SK-MEL-5 (cell line): Measurements from ENCODE around the gene LRFN4. TPM values are rescaled to one million over a fixed set of nuclear protein-coding genes. Genes with fewer than 3 reads are reported as not detected.

Experiments
- DNase-seq: peaks from one replicate; pipeline ENCODE4 v3.0.0-alpha.2; 2016; ENCODE audit warnings: low read depth, low spot score
- in situ Hi-C: cut with HindIII; loops from 2 replicates; pipeline ENCODE4 v1.10.0; 2016; ENCODE audit warnings: low sequenced_read_pairs, high pct_unique_total_duplicates, low pct_unique_long_range_greater_than_20kb
- total RNA-seq: library from RNA; depleted of rRNA; stranded (reverse); fragments of >200 nt; shearing (Covaris generic); gene quantifications from 2 replicates; pipeline ENCODE4 v1.2.3, GENCODE V29; 2014

The LRFN4 gene
- total RNA-seq, 1 experiment from 2014 or later: 5.8 TPM

DNA sequence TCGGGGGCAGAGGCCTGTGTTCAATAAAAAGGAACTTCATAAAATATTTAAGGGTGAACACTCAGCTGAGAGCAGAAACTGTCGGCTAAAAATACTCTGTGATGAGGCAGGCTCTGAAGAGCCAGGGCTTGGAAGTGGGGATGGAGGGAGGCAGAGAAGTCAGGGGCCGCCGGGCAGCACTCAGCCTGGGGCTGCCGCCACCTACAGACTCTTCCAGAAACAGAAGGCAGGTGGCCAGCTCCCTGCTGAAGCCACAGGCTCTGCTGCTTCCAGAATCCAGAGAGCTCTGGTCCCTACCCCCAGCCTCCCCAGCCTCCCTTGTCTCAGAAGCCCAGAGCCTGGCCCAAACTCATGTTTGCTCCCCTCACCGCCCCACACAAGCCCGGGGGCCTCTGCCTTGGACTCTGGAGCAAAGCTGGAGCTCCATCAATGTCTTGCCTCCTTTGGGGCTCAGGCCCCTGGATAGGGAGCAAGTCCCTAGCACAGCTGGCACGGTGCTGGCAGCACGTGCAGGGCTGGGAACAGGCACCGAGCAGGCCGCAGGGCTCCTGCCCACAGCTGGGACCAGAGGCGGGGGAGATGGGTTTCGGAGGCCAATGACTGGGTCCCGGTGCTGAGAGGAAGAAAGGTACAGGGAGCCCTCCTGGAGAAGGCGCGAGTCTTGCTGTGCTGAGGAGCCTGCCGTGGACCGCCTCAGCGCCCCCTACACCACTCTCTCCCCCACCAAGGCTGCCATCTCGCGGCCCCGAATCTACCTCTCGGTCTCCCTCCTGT lies 8.2 kb downstream of the LRFN4 start:
- in situ Hi-C loops: no loop called here
- DNase-seq: no peak

DNA sequence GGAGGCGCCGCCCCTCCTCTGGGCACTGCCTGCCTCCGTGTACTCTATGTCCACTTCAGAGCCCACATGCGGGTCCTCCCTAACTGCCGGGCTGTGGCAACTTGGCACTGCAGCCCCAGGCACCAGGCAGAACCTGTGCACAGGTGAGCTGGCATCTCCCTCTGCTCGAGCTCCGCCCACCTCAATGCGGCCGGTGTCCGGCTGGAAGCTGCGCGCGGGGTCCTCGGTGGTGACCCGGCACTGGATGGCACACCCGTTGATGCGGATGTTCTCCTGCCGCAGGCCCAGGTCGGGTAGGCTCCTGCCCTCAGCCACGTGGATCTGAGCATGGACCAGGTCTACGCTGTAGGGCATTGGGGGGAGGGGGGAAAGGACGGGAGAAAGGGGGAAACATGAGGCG lies 9.1 kb downstream of the LRFN4 start:
- no peak for DNase-seq
- in situ Hi-C loops: no loop called here

DNA sequence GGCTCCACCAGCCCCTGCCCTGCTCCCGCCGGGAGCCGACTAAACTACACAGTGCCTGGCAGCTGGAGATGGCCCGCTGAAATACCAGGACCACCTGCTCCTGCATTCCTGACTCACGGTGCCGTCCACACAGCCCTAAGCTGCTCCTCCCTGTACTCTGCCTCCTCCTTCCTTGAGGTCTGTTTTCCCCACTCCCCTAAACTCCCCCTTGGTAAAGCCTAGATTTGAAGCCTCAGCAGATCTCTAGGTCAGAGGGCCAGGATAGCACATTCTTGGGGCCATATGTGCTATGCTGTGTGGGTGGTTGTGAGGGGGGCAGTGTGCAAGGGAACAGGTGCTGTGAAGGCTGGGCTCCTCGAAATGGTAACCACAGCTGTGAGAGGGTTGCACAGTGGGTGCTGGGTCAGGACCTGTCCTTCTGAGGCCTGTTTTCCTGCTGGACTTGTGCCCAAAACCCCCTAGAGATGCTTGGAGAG lies 9.7 kb downstream of the LRFN4 start:
- in situ Hi-C loops: no loop called here
- DNase-seq: no peak

DNA sequence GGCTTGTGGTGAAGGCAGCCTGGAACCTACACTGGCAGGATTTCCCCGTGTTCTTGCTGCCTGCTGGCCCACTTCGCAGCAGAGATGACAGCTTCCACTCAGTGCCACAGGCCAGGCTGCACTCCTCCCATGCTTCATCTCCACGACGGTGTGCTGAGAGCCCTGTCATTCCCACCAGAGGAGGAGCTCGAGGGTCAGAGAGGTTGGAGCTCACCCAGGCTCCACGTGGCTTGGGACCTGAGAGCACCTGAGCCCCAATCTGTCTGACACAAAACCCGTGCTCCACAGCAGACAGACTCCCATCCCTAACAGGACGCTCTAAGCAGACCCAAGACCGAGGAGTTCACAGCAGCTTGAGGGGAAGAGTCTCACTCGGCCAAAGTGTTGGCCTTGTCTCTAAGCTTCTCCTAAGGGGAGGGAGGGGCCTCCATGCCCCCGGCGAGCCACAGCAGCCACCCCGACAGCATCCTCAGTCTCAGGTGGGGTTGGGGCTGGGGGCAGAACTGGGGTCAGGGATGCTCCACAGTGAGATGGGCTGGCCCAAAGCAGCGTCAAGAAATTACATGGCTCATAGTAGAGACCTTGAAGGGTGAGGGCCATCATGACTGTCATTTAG lies 10.7 kb downstream of the LRFN4 start:
- DNase-seq: no peak
- in situ Hi-C loops: no loop called here

DNA sequence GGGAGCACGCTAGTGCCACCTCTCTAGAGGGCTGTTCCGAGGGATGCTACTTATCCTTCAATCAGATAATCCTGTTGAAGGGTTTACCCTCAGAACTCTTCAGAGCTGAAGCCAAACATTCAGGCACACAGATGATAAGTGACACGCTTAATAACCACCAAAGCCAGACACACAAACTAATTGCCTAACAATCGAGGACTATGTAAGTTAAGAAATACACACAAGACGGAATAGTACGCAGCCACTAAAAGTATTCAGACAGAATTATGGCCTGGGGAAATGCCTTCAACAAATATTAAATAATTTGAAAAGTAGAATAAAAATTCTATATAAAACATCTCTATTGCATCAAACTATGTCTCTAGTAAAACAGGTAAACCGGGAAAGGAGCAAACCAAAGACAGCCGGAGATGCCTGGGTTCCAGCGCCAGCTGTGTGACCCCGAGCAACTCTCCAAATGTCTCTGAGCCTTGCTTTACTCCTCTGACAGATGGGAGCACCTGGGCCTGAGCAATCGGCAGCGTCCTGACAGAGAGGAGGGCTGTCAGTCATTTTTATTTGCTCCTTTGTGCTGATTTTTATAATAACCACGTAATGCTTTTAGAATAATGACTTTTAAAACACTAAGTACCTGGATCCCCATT lies 11.3 kb downstream of the LRFN4 start:
- DNase-seq: no peak
- in situ Hi-C loops: no loop called here

DNA sequence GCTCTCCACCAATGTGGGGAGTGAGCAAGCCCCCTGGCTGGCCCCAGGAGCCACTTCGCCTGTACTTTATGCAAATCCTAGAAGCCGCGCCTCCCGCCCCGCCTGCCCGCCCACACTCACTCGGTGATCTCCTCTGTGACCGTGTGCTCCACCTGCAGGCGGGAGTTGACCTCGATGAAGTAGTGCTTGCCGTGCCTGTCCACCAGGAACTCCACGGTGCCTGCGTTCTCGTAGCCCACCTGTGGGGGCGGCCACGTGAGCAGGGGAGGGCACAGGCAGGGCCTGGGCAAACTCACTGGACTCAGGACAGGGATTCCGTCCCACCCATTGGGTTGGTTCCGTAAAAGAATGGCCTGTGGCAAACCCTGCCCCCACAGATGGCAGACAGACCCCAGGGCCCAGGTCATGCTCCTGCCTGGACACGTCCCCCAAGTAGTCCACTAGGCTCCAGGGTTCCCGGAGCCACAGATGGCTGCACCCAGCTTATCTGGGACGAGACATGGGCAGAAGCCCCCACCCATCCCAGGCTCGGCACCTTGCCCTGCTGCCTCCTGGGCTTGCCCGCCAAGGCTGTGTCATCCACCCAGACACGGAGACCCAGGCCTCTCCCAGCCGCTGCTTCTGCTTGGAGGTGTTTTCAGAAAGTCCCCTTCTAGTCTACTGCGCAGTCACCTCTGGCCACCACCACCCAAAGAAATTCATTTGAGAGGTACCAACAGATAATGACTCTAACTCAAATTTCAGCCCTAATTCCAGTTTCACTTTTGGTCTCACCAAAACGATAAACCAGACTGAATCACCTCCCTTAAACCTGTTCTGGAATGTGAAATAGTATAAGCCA lies 12.1 kb downstream of the LRFN4 start:
- DNase-seq: peak; percentile 60
- in situ Hi-C loops: no loop called here

DNA sequence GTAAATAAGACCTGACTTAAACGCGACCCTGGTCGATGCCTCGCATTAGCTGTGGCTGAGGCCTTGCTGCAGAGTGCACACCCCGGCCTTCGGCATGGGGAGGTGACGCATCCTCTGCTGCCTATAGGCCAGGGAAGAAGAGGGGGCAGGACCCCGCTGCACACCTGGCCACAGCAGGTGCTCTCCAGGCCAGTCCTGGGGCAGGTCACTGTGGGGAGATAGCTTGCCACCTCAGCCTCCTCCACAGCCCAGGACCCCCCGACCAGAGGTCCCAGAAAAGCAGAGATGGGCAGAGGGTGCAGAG lies 12.7 kb downstream of the LRFN4 start:
- no peak for DNase-seq
- in situ Hi-C loops: no loop called here

DNA sequence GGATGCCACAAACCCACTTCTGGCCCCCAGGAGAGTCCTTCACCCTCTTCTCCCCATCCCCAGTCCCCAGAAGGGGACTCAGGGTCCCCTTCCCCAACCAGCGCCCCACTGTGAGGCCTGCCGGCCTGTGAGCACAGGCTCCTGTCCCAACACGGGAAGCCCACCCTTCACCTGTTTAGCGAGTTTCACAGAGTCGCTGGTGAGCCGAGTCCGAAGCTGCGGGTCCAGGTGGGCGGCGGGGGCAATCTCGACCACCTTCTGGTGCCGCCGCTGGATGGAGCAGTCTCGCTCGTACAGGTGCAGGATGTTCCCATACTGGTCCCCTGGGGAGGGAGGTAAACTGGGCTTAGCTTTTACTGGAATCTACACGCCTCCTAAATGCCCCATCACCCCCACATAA lies 13.3 kb downstream of the LRFN4 start:
- in situ Hi-C loops: no loop called here
- no peak for DNase-seq

DNA sequence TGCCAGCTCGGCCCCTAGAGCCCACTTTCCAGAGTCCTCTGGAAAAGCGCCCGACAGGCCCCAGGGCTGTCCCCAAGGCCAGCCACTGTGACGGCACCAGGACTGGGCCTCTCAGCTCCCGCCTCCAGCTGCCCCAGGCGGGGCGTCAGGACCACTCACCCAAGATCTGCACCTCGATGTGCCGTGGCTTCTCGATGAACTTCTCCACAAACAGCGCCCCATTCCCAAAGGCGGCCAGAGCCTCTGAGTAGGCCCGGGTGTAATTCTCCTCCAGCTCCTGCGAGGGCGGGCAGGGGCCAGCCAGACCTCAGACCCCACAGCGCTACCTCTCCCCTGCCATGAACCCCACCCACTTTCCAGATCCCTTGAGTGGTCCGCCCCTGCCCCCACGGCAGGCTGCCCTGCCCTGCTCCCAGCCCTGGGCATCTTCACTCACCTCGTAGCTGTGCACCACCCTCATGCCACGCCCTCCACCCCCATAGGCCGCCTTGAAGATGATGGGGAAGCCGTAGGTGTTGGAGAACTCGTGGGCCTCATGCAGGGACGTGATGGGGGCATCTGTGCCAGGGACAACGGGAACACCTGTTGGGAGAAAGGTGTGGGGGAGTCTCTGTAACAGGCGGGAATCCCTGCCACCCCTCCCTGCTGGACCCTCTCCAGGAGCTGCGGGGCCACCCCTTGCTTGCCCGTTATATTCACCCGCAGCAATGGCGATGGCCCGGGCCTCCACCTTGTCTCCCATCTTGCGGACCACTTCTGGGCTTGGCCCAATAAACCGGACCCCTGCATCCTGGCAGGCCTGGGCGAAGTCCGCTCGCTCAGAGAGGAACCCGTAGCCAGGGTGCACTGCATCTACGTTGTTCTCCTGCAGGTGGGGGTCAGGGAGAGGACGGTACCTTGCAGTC lies 14.0 kb downstream of the LRFN4 start:
- no peak for DNase-seq
- in situ Hi-C loops: no loop called here

DNA sequence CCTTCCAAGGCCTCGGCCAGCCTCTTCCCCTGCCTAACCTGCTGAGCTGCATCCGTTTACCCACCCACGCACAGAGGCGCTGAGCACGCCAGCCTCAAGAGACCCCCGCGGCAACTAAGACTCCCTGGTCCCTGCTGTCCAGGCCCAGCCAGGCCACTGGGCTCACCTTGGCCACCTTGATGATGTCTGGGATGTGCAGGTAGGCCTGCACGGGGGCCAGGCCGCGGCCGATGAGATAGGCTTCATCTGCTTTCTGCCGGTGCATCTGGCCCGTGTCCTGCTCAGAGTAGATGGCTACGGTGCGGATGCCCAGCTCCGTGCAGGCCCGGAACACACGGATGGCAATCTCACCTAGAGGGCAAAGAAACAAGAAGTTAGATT lies 14.6 kb downstream of the LRFN4 start:
- DNase-seq: no peak
- in situ Hi-C loops: no loop called here

DNA sequence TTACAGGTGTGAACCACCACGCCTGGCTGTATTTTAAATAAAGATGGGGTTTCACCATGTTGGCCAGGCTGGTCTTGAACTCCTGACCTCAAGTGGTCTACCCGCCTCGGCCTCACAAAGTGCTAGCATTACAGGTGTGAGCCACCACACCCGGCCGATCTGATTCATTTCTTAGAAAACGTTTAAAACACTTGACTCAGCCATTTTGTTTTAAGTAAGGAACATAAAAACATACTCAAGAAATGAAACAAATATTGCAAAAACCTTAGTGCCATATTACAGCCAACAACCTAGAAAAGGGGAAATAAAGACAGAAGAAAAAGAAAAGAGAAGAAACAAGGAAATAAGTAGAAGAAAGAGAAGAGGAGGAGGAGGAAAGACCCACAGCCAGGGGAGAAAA lies 17.4 kb downstream of the LRFN4 start:
- DNase-seq: no peak
- in situ Hi-C loops: no loop called here

DNA sequence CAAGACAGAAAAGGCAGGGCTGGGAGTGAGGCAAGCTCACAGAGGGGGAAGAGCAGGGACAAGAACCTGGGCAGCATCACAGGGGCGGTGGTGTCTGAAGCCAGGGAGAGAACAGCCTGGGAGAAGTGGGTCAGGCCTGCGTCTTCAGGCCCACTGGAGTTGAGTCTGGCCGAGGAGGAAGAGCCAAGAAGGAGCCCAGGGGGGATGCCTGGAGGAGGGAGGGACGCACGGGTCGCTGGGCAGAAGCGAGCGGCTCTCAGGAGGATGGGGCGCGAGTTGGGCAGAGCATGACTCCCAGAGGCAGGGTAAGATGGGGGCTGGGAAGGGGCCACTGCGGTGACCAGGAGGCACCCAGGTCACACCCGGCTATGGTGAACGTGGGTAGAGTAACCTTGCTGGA lies 18.5 kb downstream of the LRFN4 start:
- in situ Hi-C loops: no loop called here
- no peak for DNase-seq

DNA sequence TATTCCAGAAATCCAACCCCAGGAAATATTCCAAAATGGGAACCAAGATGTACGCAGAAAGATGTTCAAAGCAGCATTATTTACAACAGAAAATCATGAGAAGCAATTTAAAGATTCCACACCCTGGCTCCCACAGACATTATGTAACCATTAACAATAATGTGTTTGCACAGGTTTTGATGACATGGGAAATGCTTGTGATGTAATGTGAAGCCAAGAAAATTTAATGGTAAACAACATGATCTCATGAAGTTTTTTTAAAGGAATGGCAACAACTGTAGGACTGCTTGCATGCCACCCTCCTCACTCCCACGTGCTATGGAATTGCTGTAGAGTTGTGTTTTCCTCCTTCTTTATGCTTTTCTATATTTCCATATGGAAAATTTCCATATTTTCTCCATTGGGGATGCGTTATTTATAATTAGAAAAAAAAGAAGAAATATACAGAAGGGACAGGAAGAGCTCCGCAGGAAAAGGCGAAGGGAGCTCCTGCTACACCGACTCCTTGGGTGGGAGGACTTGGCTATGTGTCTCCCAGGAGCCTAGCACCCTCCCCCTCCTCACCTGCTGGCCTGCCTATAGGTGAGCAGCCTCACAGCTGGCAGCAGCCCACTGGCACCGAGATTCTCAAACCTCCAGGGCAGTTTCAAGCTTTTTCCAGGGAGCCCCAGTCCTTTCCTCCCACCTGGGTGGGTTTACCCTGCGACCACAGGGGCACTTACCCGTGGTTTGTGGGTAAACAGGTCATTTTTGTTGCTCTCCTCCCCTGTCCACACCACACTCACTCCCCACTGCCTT lies 20.9 kb downstream of the LRFN4 start:
- in situ Hi-C loops: no loop called here
- DNase-seq: no peak

DNA sequence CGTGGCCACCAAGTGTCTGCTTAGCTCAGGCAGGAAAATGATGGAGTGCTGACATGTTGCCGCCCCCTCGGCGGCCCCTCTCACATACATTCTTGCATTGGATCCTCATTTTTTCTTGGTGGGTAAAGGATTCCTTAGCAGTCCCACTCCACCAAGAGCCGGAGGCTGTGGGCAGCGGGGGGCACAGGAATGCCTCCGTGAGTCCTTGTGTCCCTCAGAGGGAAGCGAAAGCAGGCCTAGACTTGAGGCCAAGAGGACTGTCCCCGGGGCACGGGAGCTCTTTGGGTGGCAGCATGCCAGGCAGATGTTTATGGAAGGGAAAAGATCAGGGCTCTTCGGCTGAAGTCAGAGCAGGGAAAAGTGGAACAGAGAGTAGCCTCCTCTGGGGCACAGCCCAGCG lies 21.6 kb downstream of the LRFN4 start:
- in situ Hi-C loops: no loop called here
- DNase-seq: no peak

DNA sequence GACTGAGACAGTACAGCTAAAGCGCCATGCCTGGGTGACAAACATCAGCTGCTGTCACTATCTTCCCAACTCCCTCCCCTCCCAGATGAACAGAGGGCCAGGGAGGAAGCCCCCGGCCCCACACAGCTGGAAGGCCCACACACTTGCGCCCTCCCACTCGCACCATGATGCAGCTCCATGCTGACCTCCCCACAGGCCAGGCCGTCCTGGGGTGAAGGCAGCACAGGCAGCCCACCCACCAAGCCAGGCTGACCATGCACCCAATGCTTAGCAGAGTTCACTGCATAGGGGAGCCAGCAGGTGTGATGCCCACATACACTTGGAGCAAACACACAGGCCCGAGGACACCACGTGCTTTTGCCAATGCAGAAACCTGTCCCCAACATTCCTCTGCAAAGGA lies 22.1 kb downstream of the LRFN4 start:
- in situ Hi-C loops: no loop called here
- DNase-seq: no peak

DNA sequence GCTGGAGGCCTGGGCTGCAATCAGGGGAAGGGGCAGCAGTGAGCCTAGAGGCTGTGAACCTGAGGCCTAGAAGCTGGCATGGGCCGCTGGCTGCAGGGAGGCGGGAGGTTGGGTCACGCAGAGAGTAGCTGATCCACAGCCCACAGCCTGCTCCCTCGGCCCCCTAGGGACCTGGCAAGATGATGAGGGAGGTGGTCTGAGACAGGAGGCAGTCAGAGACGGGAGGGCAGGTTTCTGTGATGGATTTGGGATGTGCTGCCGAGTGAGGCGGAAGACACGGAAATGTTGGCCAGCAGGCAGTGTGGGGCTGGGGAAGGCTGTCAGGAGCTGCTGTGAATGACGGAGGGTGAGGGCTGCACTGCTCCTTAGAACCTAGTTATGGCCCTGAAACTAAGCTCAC lies 22.7 kb downstream of the LRFN4 start:
- DNase-seq: no peak
- in situ Hi-C loops: no loop called here

DNA sequence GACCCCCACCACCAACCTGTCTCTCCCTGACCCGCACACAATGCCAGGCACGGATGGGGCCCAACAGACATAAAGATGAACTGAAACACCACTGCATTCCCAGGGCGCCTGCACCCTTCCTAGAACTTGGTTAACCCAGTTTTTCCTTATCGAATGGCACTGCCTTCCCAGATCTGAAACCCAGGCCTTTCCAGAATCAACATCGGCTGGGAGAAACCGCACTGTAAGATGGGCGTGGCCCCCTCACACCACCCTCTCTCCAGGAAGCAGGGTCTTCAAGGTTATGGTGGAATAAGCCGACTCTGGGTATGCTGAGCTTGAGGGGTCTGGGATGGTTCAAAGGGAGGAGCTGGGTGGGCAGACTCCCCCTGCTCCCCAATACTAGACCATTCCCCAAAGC lies 23.1 kb downstream of the LRFN4 start:
- no peak for DNase-seq
- in situ Hi-C loops: no loop called here
